ENCODE measurements around the gene MACROH2A2. TPM values are rescaled to one million over a fixed set of nuclear protein-coding genes. Genes with fewer than 3 reads are reported as not detected.

MACROH2A2 gene
- total and polyA plus RNA-seq, 2 of the 4 experiments (the other 2 are of a cell fraction), result 16.1 to 17.4 TPM

DNA sequence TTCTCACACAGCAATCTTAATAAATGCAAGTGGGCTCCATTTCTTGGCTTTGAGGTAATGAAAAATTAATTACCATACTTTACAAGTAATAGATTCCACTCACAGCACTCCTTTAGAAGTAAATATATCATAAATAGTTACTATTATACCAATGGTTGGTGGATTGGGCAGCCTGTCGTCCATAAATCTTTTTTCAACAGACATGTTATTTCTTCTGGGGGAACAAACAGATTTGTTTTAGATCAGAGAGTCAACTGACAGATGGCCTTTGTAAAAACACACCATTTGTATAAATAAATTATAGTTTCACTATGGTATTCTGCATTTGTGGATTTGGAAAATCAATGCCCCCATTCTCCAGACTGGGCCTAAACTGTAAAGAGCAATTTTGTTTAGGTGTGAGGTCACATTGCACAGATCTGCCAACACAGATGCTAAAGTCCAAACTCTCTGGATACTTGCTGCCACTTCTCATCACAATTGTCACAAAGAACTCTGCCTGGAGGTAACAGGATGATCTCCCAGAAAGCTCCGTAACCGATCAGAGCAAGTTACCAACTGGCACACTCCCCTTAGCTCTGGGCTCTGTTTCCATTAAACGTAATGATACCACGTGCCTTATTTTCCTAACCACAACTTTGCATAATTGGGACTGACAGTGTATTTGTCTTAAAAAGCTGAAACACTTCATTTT is 4.5 kb upstream of the MACROH2A2 start:
- Histone ChIP-seq H3K4me3 (ENCODE audit: insufficient read depth, low read depth, low read length) (no peak overlapping the region), H4K8ac (ENCODE audit: low read depth in 2 of 2, low read length in 2 of 2) (no peak overlapping the region), H3K14ac (replicated peaks; ENCODE audit: low read depth, low read length) (no peak overlapping the region), H3K79me1 (ENCODE audit: low read depth in 1 of 2, low read length in 2 of 2) (no peaks in the 10 kb centered on the region), H4K5ac (ENCODE audit: low read depth, low read length) (no peak overlapping the region), H3K56ac (ENCODE audit: extremely low read depth, insufficient read depth, low read length) (no peak overlapping the region), H3K9ac (ENCODE audit: low read depth, low read length) (no peak overlapping the region), H3K23ac (ENCODE audit: low read depth, low read length) (no peak overlapping the region), H2BK5ac (ENCODE audit: low read depth, low read length, poor library complexity, severe bottlenecking) (no peak overlapping the region), H3K27ac (ENCODE audit: insufficient read depth, low read length) (no peak overlapping the region), H3K9me3 (ENCODE audit: control insufficient read depth, insufficient read depth, low read length) (no peaks in the 10 kb centered on the region), H4K91ac (ENCODE audit: insufficient read depth, low read depth, low read length) (no peak overlapping the region), H3K9me1 (ENCODE audit: insufficient read depth, low read length) (no peaks in the 10 kb centered on the region), H2BK20ac (ENCODE audit: low read depth, low read length) (no peak overlapping the region), H3K4me2 (ENCODE audit: low read depth, low read length) (no peak overlapping the region), H2BK15ac (ENCODE audit: low read depth, low read length) (no peak overlapping the region), H3K36me3 (ENCODE audit: control insufficient read depth, insufficient read depth, low read length) (no peaks in the 10 kb centered on the region), H2BK120ac (ENCODE audit: low read depth, low read length) (no peak overlapping the region), H2AFZ (replicated peaks; ENCODE audit: low read length, poor library complexity) (no peak overlapping the region), H3K4me1 (ENCODE audit: control insufficient read depth, insufficient read depth, low read length) (no peaks in the 10 kb centered on the region), H4K20me1 (ENCODE audit: insufficient read depth, low read length) (no peaks in the 10 kb centered on the region), H3K4ac (ENCODE audit: low read depth, low read length) (no peak overlapping the region), H2AK9ac (replicated peaks; ENCODE audit: low read depth, low read length, poor library complexity) (no peak overlapping the region), H3K18ac (ENCODE audit: low read depth, low read length) (no peak overlapping the region), H3K27me3 (ENCODE audit: control insufficient read depth, insufficient read depth, low read length) (peaks cover 15% of the 10 kb centered on the region), H2AK5ac (ENCODE audit: low read depth, low read length) (no peak overlapping the region)
- intact Hi-C loops (cut with micrococcal nuclease), result loop anchor here (5.0 kb wide), 1 partner anchor 51 kb away; no protein-coding TSS in a partner anchor
- in situ Hi-C loops (cut with MboI; ENCODE audit: low sequenced_read_pairs), result no loop called here
- 70% methylated on average over 4 of the region's 5 CpGs; no CpG with 5 or more reads in 1 of the 2 experiments for WGBS, 2 experiments (ENCODE audit: extremely low coverage in 2 of 2, insufficient read length in 1 of 2)
- ATAC-seq (ENCODE audit: low read depth), result no peak
- CTCF ChIA-PET, result interaction anchor here (0.5 kb wide), 1 partner anchor 29 kb away, joined by 7 read pairs; no protein-coding TSS in a partner anchor
- dilution Hi-C loops (cut with HindIII; ENCODE audit: low sequenced_read_pairs, unreplicated experiment), result no loop called here
- no TSS peak for BruUV-seq (replicated peaks)
- no peak for TF ChIP-seq RFX5 (IDR thresholded peaks at IDR 0.05; ENCODE audit: low read depth, low read length)
- TF ChIP-seq FOS (IDR thresholded peaks at IDR 0.05; ENCODE audit: low read depth, low read length), result no peak
- no peak for TF ChIP-seq RAD21 (IDR thresholded peaks at IDR 0.05; ENCODE audit: low read length)
- TF ChIP-seq CEBPB (IDR thresholded peaks at IDR 0.05; ENCODE audit: low read depth, low read length), result no peak
- TF ChIP-seq BHLHE40 (IDR thresholded peaks at IDR 0.05; ENCODE audit: low read depth, low read length), result no peak
- no peak for TF ChIP-seq MAZ (IDR thresholded peaks at IDR 0.05; ENCODE audit: borderline replicate concordance, low read depth, low read length)
- TF ChIP-seq CHD1 (IDR thresholded peaks at IDR 0.05; ENCODE audit: low read depth, low read length), result no peak
- TF ChIP-seq, protein P1, sequence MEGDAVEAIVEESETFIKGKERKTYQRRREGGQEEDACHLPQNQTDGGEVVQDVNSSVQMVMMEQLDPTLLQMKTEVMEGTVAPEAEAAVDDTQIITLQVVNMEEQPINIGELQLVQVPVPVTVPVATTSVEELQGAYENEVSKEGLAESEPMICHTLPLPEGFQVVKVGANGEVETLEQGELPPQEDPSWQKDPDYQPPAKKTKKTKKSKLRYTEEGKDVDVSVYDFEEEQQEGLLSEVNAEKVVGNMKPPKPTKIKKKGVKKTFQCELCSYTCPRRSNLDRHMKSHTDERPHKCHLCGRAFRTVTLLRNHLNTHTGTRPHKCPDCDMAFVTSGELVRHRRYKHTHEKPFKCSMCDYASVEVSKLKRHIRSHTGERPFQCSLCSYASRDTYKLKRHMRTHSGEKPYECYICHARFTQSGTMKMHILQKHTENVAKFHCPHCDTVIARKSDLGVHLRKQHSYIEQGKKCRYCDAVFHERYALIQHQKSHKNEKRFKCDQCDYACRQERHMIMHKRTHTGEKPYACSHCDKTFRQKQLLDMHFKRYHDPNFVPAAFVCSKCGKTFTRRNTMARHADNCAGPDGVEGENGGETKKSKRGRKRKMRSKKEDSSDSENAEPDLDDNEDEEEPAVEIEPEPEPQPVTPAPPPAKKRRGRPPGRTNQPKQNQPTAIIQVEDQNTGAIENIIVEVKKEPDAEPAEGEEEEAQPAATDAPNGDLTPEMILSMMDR (conservative IDR thresholded peaks at IDR 0.05; ENCODE audit: low read depth, low read length), result no peak
- no peak for TF ChIP-seq ELK1 (IDR thresholded peaks at IDR 0.05; ENCODE audit: borderline replicate concordance, low read depth, low read length)
- TF ChIP-seq NFE2L2 (IDR thresholded peaks at IDR 0.05; ENCODE audit: low read depth, low read length), result no peak
- TF ChIP-seq USF2 (IDR thresholded peaks at IDR 0.05; ENCODE audit: low read depth, low read length), result no peak
- no peak for TF ChIP-seq RCOR1 (IDR thresholded peaks at IDR 0.05; ENCODE audit: insufficient replicate concordance, low read length)
- DNase-seq, result no peak
- POLR2A ChIA-PET (ENCODE audit: unreplicated experiment), result no interaction called here
